ENCODE results near the gene RAE1.

The RAE1 gene

DNA sequence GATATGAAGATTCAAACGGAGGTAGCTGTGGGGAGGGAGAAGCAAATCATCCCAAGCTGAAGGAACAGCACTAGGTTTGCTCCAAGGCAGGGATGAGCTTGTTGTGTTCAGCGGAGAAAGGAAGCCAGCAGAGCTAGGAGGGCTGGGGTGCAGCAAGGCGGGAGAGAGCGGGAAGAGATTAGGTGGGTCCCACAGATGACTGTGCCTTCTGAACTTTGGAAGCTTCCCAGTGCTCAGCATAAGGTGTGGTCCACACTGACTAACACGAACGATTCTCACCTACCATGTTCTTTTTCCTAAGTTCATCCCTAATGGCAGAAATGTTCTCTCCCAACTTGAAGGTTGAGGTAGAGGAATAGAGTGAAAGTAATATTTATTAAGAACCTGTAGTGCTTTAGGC lies 1.2 kb downstream of the RAE1 start:
- H3K4me2 ChIP-seq = peak overlapping the region; percentile 87 to 99 (median 95)
- no peaks in the 10 kb centered on the region for H3K27me3 ChIP-seq
- no peaks in the 10 kb centered on the region; a peak in 5 of 22 replicates for H3K36me3 ChIP-seq
- peaks cover 0 to 46% (median 35%) of the 10 kb centered on the region in 11 experiments; a peak in 19 of 22 replicates for H4K20me1 ChIP-seq
- H3K27ac ChIP-seq = no peak overlapping the region; a peak in 1 of 22 replicates
- H3K9me3 ChIP-seq (replicated peaks in 1 of 11) = no peaks in the 10 kb centered on the region
- H3K4me1 ChIP-seq = peaks cover 28 to 34% (median 31%) of the 10 kb centered on the region in 10 experiments
- no peak for TF ChIP-seq Cebpa-rat (IDR thresholded peaks at IDR 0.05)
- peak overlapping the region; percentile 87 to 97 (median 95); a peak in 20 of 22 replicates for H3K9ac ChIP-seq
- peak overlapping the region; percentile 80 to 99 (median 90) for H3K4me3 ChIP-seq

DNA sequence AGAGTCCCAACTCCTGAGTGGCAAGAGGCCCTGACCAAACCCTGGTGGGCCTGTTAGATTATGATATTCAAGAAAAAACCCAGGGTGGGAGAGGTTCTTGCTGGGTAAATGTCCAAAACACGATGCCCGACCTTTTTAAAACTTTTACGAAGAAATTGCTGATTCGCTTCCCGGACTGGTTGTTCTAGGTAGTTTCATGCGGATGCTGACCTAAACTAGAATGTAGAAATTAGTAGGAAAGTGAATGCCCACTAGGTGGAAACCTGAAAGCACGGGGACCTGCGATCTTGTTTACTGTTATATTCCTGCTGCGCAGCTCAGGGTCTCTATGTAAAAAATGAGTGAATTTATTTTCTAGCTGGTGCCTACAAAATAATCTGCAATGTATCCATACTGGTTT lies 2.3 kb downstream of the RAE1 start:
- peak overlapping the region in 6 of 11 experiments; percentile 18 to 97 (median 94); a peak in 5 of 22 replicates for H3K9ac ChIP-seq
- H3K4me1 ChIP-seq = peaks cover 28 to 34% (median 31%) of the 10 kb centered on the region in 10 experiments
- H4K20me1 ChIP-seq = peaks cover 0 to 46% (median 35%) of the 10 kb centered on the region in 11 experiments; a peak in 19 of 22 replicates
- TF ChIP-seq Cebpa-rat (IDR thresholded peaks at IDR 0.05) = no peak
- H3K9me3 ChIP-seq (replicated peaks in 1 of 11) = no peaks in the 10 kb centered on the region
- no peaks in the 10 kb centered on the region; a peak in 5 of 22 replicates for H3K36me3 ChIP-seq
- H3K4me3 ChIP-seq = no peak overlapping the region
- no peak overlapping the region for H3K27ac ChIP-seq
- H3K4me2 ChIP-seq = peak overlapping the region in 3 of 11 experiments; percentile 92 to 98 (median 95); a peak in 3 of 22 replicates
- no peaks in the 10 kb centered on the region for H3K27me3 ChIP-seq

DNA sequence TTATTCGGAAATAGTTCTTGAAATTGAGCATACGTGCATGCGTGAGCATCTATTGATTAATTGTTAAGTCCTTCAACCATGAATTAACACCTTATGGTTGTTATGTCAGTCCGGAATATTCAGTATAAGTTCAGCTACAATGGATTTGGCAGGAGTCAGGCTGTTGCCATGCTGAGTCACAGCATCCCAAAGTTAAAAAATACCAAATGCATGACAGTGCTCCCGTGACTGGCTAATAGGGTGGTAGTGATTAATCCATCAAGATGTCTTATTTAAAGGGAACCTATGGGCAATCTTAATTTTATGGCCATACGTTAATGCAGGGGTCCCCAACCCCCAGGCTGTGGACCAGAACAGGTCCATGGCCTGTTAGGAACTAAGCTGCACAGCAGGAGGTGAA lies 10.5 kb downstream of the RAE1 start:
- H3K9me3 ChIP-seq (replicated peaks in 1 of 11) = no peaks in the 10 kb centered on the region
- peaks cover 6 to 40% (median 16%) of the 10 kb centered on the region in 11 experiments; a peak in 15 of 22 replicates for H4K20me1 ChIP-seq
- no peak overlapping the region for H3K4me3 ChIP-seq
- H3K9ac ChIP-seq = no peak overlapping the region
- no peak overlapping the region for H3K4me2 ChIP-seq
- no peaks in the 10 kb centered on the region for H3K4me1 ChIP-seq
- H3K27me3 ChIP-seq = no peaks in the 10 kb centered on the region
- H3K36me3 ChIP-seq = peaks cover 0 to 20% (median 0%) of the 10 kb centered on the region in 11 experiments; a peak in 8 of 22 replicates
- H3K27ac ChIP-seq = no peak overlapping the region
- TF ChIP-seq Cebpa-rat (IDR thresholded peaks at IDR 0.05) = no peak

DNA sequence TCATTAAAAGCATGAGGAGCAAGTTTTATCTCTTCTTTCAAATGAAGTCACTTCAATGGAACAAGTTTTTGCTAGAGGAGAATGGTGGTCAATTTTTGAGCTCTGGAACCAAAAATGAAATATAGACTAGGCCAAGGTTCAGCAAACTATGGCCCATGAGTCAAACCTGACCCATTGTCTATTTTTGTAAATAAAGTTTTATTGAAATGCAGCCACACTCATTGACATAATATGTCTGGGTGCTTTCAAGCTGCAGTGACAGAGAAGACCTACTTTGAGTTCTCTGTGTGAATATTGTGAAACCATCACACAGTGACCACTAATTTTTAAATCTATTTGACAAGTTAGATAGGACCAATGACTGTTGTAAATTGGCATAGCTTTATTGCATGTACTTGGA lies 13.4 kb downstream of the RAE1 start:
- Histone ChIP-seq H3K27ac (no peak overlapping the region), H3K9me3 (replicated peaks in 1 of 11) (no peaks in the 10 kb centered on the region), H4K20me1 (peaks cover 7 to 35% (median 17%) of the 10 kb centered on the region in 11 experiments; a peak in 16 of 22 replicates), H3K4me1 (peaks cover 0 to 10% (median 2%) of the 10 kb centered on the region in 10 experiments; a peak in 9 of 20 replicates), H3K9ac (no peak overlapping the region), H3K4me3 (no peak overlapping the region), H3K4me2 (no peak overlapping the region), H3K36me3 (peaks cover 0 to 50% (median 0%) of the 10 kb centered on the region in 11 experiments; a peak in 8 of 22 replicates), H3K27me3 (no peaks in the 10 kb centered on the region)
- TF ChIP-seq Cebpa-rat (IDR thresholded peaks at IDR 0.05) = no peak

DNA sequence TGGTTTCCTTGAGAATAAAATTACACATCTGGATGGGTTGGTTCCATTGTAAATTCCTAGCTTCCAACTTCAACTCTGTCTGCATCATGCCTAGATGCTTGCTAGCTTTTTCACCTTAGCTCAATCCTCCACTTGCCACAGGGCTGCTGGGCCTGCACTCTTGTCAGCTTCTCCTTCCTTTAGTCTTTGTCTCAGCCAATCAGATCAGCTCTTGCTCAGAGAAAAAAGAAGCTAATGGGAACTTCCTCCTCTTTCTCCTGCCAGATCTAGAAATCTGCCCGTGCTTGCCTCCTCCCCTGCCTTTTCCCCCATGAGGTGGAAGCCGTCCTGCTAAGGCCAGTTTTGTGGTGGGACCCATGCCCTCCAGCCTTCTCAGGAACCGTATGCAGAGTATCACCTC lies 18.5 kb downstream of the RAE1 start:
- Histone ChIP-seq H3K4me3 (no peak overlapping the region), H3K9me3 (replicated peaks in 1 of 11) (no peaks in the 10 kb centered on the region), H3K27me3 (no peaks in the 10 kb centered on the region), H3K4me1 (peaks cover 0 to 36% (median 7%) of the 10 kb centered on the region in 10 experiments; a peak in 13 of 20 replicates), H4K20me1 (peaks cover 4 to 51% (median 13%) of the 10 kb centered on the region in 11 experiments; a peak in 12 of 22 replicates), H3K4me2 (peak overlapping the region in 2 of 11 experiments; percentile 15 to 32; a peak in 1 of 22 replicates), H3K9ac (peak overlapping the region in 2 of 11 experiments; percentile 14 to 21; a peak in 1 of 22 replicates), H3K27ac (no peak overlapping the region), H3K36me3 (peaks cover 0 to 100% (median 0%) of the 10 kb centered on the region in 11 experiments; a peak in 13 of 22 replicates)
- no peak for TF ChIP-seq Cebpa-rat (IDR thresholded peaks at IDR 0.05)

DNA sequence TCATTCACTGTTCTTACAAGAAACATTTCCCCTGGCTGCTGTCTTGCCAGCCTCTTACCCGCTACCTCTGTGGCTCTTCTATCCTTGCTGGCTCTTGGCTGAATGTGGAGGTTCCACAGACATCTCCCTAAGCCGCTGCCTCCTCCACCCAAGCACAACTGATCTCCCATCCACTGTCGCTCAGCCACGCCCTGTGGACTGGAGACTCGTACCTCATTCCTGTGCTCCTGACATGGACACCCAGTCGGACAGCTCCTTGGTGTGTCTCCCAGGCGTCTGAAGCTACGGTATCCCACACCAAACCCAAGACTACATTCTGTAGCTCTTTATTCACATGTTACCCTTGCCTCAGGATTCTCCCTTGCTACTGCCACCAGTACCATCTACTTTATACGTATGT lies 19.3 kb downstream of the RAE1 start:
- TF ChIP-seq Cebpa-rat (IDR thresholded peaks at IDR 0.05) = no peak
- H4K20me1 ChIP-seq = peaks cover 3 to 53% (median 16%) of the 10 kb centered on the region in 11 experiments; a peak in 12 of 22 replicates
- peaks cover 0 to 44% (median 14%) of the 10 kb centered on the region in 10 experiments; a peak in 14 of 20 replicates for H3K4me1 ChIP-seq
- H3K4me3 ChIP-seq = no peak overlapping the region
- no peak overlapping the region for H3K9ac ChIP-seq
- H3K9me3 ChIP-seq (replicated peaks in 1 of 11) = no peaks in the 10 kb centered on the region
- H3K27me3 ChIP-seq = no peaks in the 10 kb centered on the region
- no peak overlapping the region for H3K27ac ChIP-seq
- H3K36me3 ChIP-seq = peaks cover 0 to 98% (median 0%) of the 10 kb centered on the region in 11 experiments; a peak in 13 of 22 replicates
- H3K4me2 ChIP-seq = no peak overlapping the region

DNA sequence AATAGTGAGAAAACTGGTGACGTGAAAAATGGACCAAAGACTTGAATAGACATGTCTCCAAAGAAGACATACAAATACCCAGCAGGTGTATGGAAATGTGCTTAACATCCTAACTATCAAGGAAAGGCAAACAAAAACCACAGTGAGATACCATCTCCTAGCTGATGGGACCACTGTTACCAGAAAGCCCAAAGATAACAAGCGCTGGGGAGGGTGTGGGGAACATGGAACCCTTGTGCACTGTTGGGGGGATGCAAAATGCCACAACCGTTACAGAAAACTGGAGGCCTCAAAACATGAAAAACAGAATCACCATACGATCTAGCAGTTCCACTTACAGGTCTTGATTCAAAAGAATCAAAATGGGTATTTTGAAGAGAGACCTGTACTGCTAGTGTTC lies 20.3 kb downstream of the RAE1 start:
- H3K9me3 ChIP-seq (replicated peaks in 1 of 11) = no peaks in the 10 kb centered on the region
- H3K27ac ChIP-seq = no peak overlapping the region
- H3K4me1 ChIP-seq = peaks cover 0 to 54% (median 18%) of the 10 kb centered on the region in 10 experiments; a peak in 14 of 20 replicates
- H4K20me1 ChIP-seq = peaks cover 0 to 54% (median 16%) of the 10 kb centered on the region in 11 experiments; a peak in 14 of 22 replicates
- H3K27me3 ChIP-seq = no peaks in the 10 kb centered on the region
- peaks cover 0 to 98% (median 0%) of the 10 kb centered on the region in 11 experiments; a peak in 13 of 22 replicates for H3K36me3 ChIP-seq
- no peak for TF ChIP-seq Cebpa-rat (IDR thresholded peaks at IDR 0.05)
- H3K4me2 ChIP-seq = no peak overlapping the region
- no peak overlapping the region for H3K9ac ChIP-seq
- no peak overlapping the region for H3K4me3 ChIP-seq

DNA sequence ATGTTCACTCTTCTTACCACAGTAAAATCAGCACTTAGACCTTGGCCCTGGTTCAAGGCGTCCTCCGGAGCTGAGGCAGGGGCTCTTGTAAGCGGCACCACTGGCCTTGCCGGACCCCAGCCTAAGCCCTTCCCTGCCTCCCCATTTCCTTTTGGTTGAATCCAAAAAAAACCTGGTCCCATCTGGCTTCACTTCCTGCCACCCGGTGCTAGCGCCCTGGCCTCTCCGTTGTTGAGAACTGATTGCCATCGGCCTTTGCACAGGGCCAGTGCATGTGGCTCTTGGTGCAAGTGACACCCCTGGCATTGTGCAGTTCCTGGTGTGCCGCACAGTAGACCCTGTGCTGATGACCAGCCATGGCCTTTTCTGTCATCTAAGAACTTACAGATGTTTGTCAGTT lies 21.1 kb downstream of the RAE1 start:
- Histone ChIP-seq H3K4me1 (peaks cover 0 to 56% (median 18%) of the 10 kb centered on the region in 10 experiments; a peak in 14 of 20 replicates), H3K27me3 (no peaks in the 10 kb centered on the region), H3K27ac (no peak overlapping the region), H3K36me3 (peaks cover 0 to 98% (median 0%) of the 10 kb centered on the region in 11 experiments; a peak in 14 of 22 replicates), H3K4me2 (0 out of 22 replicates have a peak overlapping the region, but pooled peaks of 1 of the 11 experiments have one; percentile 4), H3K4me3 (no peak overlapping the region), H4K20me1 (peaks cover 0 to 59% (median 17%) of the 10 kb centered on the region in 11 experiments; a peak in 14 of 22 replicates), H3K9ac (no peak overlapping the region), H3K9me3 (replicated peaks in 1 of 11) (no peaks in the 10 kb centered on the region)
- no peak for TF ChIP-seq Cebpa-rat (IDR thresholded peaks at IDR 0.05)

DNA sequence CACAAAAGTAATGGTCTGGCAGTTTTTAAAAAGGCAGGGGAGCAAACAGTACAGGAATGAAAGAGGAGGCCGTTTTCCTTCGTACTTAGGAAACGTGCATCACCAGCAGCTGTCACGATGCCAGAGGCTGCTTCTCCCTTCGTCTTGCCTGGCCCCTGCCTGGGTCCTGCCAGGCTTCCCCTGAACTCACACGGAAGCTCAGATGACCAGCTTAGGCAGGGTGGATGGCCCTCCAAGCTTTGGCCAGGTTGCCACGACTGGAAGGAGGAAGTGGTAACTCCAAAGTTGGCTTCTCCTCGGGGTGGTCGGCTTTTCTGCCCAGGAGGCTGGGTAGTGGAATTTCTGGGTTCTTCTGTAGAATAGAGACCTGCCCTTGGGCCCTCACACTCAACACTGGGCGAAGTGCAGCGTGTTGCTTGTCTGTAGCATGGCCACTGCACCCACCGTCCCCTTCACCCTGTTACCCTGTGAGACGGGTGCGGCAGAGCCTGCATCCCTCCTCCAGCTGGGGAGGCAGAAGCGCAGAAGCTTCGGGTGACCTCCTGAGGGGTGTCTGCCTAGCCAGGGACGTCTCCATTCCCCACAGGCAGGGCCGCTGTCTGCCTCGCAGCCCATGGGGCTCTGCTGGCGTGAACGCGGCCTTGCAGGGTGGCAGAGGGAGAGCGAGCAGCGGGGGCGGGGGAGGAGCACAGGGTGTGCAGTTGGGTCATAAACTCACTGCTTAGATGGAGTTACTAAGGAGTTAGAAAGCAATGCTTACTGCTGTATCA lies 21.7 kb downstream of the RAE1 start:
- peaks cover 0 to 98% (median 0%) of the 10 kb centered on the region in 11 experiments; a peak in 14 of 22 replicates for H3K36me3 ChIP-seq
- 0 out of 22 replicates have a peak overlapping the region, but pooled peaks of 1 of the 11 experiments have one; percentile 5 for H3K27ac ChIP-seq
- H3K4me3 ChIP-seq = no peak overlapping the region
- H4K20me1 ChIP-seq = peaks cover 0 to 65% (median 21%) of the 10 kb centered on the region in 11 experiments; a peak in 14 of 22 replicates
- H3K4me2 ChIP-seq = 0 out of 22 replicates have a peak overlapping the region, but pooled peaks of 1 of the 11 experiments have one; percentile 4
- no peak for TF ChIP-seq Cebpa-rat (IDR thresholded peaks at IDR 0.05)
- peaks cover 0 to 56% (median 18%) of the 10 kb centered on the region in 10 experiments; a peak in 14 of 20 replicates for H3K4me1 ChIP-seq
- H3K9ac ChIP-seq = peak overlapping the region in 1 of 11 experiments; percentile 2; a peak in 1 of 22 replicates
- H3K9me3 ChIP-seq (replicated peaks in 1 of 11) = no peaks in the 10 kb centered on the region
- no peaks in the 10 kb centered on the region for H3K27me3 ChIP-seq

All from BLaER1 treated with 17β-estradiol and CSF1 and Interleukin-3, amounts not matched to agents 10 nM and 100 nM (cell line).